Left lung (tissue), 10 donors: ENCODE measurements around the gene SNX14. TPM values are rescaled to one million over a fixed set of nuclear protein-coding genes. Genes with fewer than 3 reads are reported as not detected.
"Not testable (repeated sequence)": the region's sequence is repeated elsewhere in the genome, so short reads cannot be mapped to it uniquely, and the experiment has no call there.

Source experiments
- ATAC-seq: fragments of 200-7000 bp; cut with Tn5 transposase; one replicate; pipeline ENCODE4 v1.9.1; 2020; ENCODE audit warnings: moderate library complexity
- DNase-seq, 4 donors: peaks; one replicate each; pipeline ENCODE4 v3.0.0-alpha.2; 2013 to 2020
- H3K27ac ChIP-seq, 2 donors: fragments of 200-600 bp; sonication (generic) in 1 of 2; one replicate each; pipeline versions ENCODE4 v1.5.0 to v1.8.0; 2020 to 2021
- H3K27me3 ChIP-seq, 2 donors: fragments of 200-600 bp; sonication (generic) in 1 of 2; one replicate each; pipeline versions ENCODE4 v1.5.0 to v1.8.0; 2020 to 2021
- H3K36me3 ChIP-seq, 2 donors: fragments of 200-600 bp; sonication (generic) in 1 of 2; one replicate each; pipeline versions ENCODE4 v1.5.0 to v1.8.0; 2020 to 2021
- H3K4me1 ChIP-seq, 2 donors: fragments of 200-600 bp; one replicate each; pipeline ENCODE4 v1.8.0; 2021
- H3K4me3 ChIP-seq, 2 donors: fragments of 200-600 bp; sonication (generic) in 1 of 2; one replicate each; pipeline versions ENCODE4 v1.5.0 to v1.8.0; 2020 to 2021; ENCODE audit warnings: mild to moderate bottlenecking in 1 of 2
- H3K9me3 ChIP-seq, 2 donors: fragments of 200-600 bp; sonication (generic) in 1 of 2; one replicate each; pipeline versions ENCODE4 v1.5.0 to v1.8.0; 2020 to 2021
- CTCF ChIP-seq, 2 donors: fragments of 200-600 bp; sonication (generic) in 1 of 2; IDR thresholded peaks; one replicate each; pipeline versions ENCODE4 v1.5.0 to v1.8.0; 2021; ENCODE audit warnings: antibody characterized with exemption in 2 of 2
- intact Hi-C, 2 donors: fragments of 100-400 bp; cut with DNase I; formaldehyde crosslinking; loops; one replicate each; pipeline versions ENCODE4 v1.11.2 to v1.14.2; 2022
- polyA plus RNA-seq, 6 donors: library from polyadenylated mRNA; unstranded; fragments of 120-200 nt; gene quantifications; one replicate each; pipeline ENCODE4 v1.2.1, GENCODE V29; 2013; ENCODE audit not compliant: insufficient read length in 6 of 6
- total RNA-seq, 2 donors: library from RNA; stranded (reverse); fragmentation: NEBNext Ultra II Directional; extraction: Animal tissue kit (Norgen Biotek cat#: 25700); gene quantifications; one replicate each; pipeline ENCODE4 v1.2.1, GENCODE V29; 2021
- donor health status: DM: no; HTN: yes; CAD: no.
- donor health status: DM: no; HTN: no; CAD: no.

Gene SNX14
- total and polyA plus RNA-seq, 8 donors: 79.9 to 150 (median 125) TPM

GRCh38 chr6:85576476-85576875 is 17.2 kb downstream of the SNX14 start:
- DNase-seq (no peak), ATAC-seq (no peak)
- intact Hi-C loops: no loop called here
- Histone ChIP-seq H3K36me3 (peaks cover 0 to 12% of the 10 kb centered on the region in 2 donors), H3K9me3 (no peaks in the 10 kb centered on the region), H3K27ac (no peak overlapping the region), H3K27me3 (no peaks in the 10 kb centered on the region), H3K4me1 (peaks cover 0 to 19% of the 10 kb centered on the region in 2 donors), H3K4me3 (no peak overlapping the region)
- no peak for TF ChIP-seq CTCF (IDR thresholded peaks at IDR 0.05)

DNA sequence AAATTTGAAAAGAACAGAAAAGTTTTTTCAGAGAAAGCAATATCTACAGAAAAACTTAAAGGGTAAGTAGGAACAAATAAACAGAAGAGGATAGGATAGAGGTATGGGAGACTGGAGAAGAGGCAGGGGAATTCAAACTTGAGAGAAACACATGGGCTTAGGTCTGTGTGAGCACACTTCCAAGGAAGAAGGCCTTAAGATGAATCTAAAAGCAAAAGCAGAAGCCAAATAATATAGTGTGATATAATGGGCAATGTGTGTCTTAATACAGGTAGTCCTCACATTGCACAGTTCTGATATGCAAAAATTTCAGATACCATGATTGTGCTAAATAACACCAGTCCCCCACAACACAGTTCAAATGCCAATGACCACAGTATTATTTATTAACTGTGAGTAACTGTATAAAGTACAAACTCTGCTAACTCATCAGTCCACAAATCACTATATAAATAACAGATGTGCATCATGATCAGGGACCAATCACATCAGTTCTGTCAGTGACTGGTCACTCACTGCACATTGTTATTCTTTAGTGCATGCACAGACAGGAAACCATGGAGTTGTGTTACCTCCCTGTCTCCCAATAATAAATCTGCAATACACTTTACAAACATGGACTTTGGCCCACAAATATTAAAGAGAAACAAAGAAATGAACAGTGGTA is 18.6 kb downstream of the SNX14 start:
- DNase-seq: no peak
- peaks cover 0 to 25% of the 10 kb centered on the region in 2 donors for H3K36me3 ChIP-seq
- TF ChIP-seq CTCF (IDR thresholded peaks at IDR 0.05): no peak
- no peaks in the 10 kb centered on the region for H3K27me3 ChIP-seq
- no peak overlapping the region for H3K27ac ChIP-seq
- H3K4me3 ChIP-seq: no peak overlapping the region
- H3K4me1 ChIP-seq: peaks cover 0 to 19% of the 10 kb centered on the region in 2 donors
- intact Hi-C loops: no loop called here
- no peaks in the 10 kb centered on the region for H3K9me3 ChIP-seq
- ATAC-seq: no peak

DNA sequence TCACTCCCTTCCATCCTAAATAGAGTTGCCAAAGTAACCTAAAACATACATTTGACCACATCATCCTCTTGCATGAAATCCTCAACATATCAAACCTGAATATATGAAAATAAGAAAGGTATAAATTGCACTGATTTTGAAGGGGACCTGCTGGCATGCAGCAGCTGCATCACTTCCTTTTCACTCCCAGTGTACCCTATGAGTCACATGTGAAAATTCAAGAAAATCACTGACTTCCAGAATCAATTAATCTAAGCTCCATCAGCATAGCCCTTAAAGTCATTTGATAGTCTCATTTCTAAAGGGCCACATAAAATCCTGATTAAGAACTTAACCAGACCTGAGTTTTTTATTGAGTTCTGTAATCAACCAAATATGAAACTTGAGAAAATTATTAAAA is 24.3 kb downstream of the SNX14 start:
- no peaks in the 10 kb centered on the region for H3K27me3 ChIP-seq
- no peaks in the 10 kb centered on the region for H3K9me3 ChIP-seq
- DNase-seq (no peak), ATAC-seq (no peak)
- peaks cover 0 to 32% of the 10 kb centered on the region in 2 donors for H3K36me3 ChIP-seq
- intact Hi-C loops: no loop called here
- no peak overlapping the region for H3K27ac ChIP-seq
- no peak for TF ChIP-seq CTCF (IDR thresholded peaks at IDR 0.05)
- no peak overlapping the region for H3K4me3 ChIP-seq
- H3K4me1 ChIP-seq: no peaks in the 10 kb centered on the region

DNA sequence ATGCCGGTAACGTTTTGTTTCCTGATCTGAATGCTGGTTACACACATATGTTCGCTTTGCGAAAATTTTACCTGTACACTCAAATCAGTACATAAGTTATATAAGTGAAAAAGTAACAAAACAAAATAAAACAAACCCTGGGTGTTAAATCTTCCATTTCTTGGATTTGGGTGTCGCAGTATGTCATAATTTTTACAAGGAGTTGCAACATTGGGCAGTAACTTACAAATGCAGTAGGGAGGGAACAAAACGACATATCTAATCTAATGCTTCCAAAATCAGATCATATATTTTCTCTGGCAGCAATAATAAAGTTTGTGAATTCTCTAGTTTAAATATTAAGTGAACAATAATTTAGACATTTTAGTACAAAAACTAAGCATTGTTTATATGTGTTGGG is 25.2 kb downstream of the SNX14 start:
- TF ChIP-seq CTCF (IDR thresholded peaks at IDR 0.05): no peak
- ATAC-seq (no peak), DNase-seq (no peak)
- Histone ChIP-seq H3K9me3 (no peaks in the 10 kb centered on the region), H3K4me1 (no peaks in the 10 kb centered on the region), H3K4me3 (no peak overlapping the region), H3K27ac (no peak overlapping the region), H3K36me3 (peaks cover 0 to 37% of the 10 kb centered on the region in 2 donors), H3K27me3 (no peaks in the 10 kb centered on the region)
- intact Hi-C loops: no loop called here

GRCh38 chr6:85565736-85566135 is 27.9 kb downstream of the SNX14 start:
- no peaks in the 10 kb centered on the region for H3K9me3 ChIP-seq
- ATAC-seq: no peak
- H3K4me1 ChIP-seq: no peaks in the 10 kb centered on the region
- peaks cover 0 to 33% of the 10 kb centered on the region in 2 donors for H3K36me3 ChIP-seq
- no peak for DNase-seq
- intact Hi-C loops: no loop called here
- H3K4me3 ChIP-seq: no peak overlapping the region
- H3K27me3 ChIP-seq: no peaks in the 10 kb centered on the region
- no peak for TF ChIP-seq CTCF (IDR thresholded peaks at IDR 0.05)
- H3K27ac ChIP-seq: no peak overlapping the region

DNA sequence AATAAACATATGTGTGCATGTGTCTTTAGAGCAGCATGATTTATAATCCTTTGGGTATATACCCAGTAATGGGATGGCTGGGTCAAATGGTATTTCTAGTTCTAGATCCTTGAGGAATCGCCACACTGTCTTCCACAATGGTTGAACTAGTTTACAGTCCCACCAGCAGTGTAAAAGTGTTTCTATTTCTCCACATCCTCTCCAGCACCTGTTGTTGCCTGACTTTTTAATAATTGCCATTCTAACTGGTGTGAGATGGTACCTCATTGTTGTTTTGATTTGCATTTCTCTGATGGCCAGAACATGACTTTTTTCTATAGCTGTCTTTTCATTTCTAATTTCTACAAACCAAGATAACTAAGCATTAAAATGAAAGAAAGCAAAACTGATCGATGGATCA is 29.4 kb downstream of the SNX14 start:
- H3K27me3 ChIP-seq, DNase-seq, intact Hi-C loops, H3K4me1 ChIP-seq, H3K4me3 ChIP-seq, ATAC-seq, H3K27ac ChIP-seq, H3K9me3 ChIP-seq: not testable (repeated sequence)
- peaks cover 0 to 33% of the 10 kb centered on the region in 2 donors for H3K36me3 ChIP-seq
